Measurements from ENCODE around the gene AOPEP. TPM values are rescaled to one million over a fixed set of nuclear protein-coding genes. Genes with fewer than 3 reads are reported as not detected.
A peak's percentile ranks its signal among the peaks of the same experiment; 100 is the strongest.

Gene AOPEP
- total and polyA plus RNA-seq, 2 of the 13 experiments (the other 11 are each of a cell fraction or from before 2014, with no cell fraction given), result 22.2 to 41.6 TPM

- TF ChIP-seq, protein P1, sequence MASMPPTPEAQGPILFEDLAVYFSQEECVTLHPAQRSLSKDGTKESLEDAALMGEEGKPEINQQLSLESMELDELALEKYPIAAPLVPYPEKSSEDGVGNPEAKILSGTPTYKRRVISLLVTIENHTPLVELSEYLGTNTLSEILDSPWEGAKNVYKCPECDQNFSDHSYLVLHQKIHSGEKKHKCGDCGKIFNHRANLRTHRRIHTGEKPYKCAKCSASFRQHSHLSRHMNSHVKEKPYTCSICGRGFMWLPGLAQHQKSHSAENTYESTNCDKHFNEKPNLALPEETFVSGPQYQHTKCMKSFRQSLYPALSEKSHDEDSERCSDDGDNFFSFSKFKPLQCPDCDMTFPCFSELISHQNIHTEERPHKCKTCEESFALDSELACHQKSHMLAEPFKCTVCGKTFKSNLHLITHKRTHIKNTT (CRISPR knock-in tag; IDR thresholded peaks at IDR 0.05), result no peak
- TF ChIP-seq ZNF10 (CRISPR knock-in tag; IDR thresholded peaks at IDR 0.05; ENCODE audit: borderline replicate concordance, low read depth), result no peak
- TF ChIP-seq ZNF761 (CRISPR knock-in tag; conservative IDR thresholded peaks at IDR 0.05), result no peak
- TF ChIP-seq ZNF891 (CRISPR knock-in tag; IDR thresholded peaks at IDR 0.05), result no peak
- no peak for TF ChIP-seq FOXA1 (IDR thresholded peaks at IDR 0.05)
- TF ChIP-seq FOXA1 (CRISPR knock-in tag; IDR thresholded peaks at IDR 0.05), result 0 out of 2 replicates have a peak, but pooled peaks have one; percentile 22
- TF ChIP-seq, protein P2, sequence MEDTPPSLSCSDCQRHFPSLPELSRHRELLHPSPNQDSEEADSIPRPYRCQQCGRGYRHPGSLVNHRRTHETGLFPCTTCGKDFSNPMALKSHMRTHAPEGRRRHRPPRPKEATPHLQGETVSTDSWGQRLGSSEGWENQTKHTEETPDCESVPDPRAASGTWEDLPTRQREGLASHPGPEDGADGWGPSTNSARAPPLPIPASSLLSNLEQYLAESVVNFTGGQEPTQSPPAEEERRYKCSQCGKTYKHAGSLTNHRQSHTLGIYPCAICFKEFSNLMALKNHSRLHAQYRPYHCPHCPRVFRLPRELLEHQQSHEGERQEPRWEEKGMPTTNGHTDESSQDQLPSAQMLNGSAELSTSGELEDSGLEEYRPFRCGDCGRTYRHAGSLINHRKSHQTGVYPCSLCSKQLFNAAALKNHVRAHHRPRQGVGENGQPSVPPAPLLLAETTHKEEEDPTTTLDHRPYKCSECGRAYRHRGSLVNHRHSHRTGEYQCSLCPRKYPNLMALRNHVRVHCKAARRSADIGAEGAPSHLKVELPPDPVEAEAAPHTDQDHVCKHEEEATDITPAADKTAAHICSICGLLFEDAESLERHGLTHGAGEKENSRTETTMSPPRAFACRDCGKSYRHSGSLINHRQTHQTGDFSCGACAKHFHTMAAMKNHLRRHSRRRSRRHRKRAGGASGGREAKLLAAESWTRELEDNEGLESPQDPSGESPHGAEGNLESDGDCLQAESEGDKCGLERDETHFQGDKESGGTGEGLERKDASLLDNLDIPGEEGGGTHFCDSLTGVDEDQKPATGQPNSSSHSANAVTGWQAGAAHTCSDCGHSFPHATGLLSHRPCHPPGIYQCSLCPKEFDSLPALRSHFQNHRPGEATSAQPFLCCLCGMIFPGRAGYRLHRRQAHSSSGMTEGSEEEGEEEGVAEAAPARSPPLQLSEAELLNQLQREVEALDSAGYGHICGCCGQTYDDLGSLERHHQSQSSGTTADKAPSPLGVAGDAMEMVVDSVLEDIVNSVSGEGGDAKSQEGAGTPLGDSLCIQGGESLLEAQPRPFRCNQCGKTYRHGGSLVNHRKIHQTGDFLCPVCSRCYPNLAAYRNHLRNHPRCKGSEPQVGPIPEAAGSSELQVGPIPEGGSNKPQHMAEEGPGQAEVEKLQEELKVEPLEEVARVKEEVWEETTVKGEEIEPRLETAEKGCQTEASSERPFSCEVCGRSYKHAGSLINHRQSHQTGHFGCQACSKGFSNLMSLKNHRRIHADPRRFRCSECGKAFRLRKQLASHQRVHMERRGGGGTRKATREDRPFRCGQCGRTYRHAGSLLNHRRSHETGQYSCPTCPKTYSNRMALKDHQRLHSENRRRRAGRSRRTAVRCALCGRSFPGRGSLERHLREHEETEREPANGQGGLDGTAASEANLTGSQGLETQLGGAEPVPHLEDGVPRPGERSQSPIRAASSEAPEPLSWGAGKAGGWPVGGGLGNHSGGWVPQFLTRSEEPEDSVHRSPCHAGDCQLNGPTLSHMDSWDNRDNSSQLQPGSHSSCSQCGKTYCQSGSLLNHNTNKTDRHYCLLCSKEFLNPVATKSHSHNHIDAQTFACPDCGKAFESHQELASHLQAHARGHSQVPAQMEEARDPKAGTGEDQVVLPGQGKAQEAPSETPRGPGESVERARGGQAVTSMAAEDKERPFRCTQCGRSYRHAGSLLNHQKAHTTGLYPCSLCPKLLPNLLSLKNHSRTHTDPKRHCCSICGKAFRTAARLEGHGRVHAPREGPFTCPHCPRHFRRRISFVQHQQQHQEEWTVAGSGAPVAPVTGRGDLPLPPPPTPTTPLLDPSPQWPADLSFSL (CRISPR knock-in tag; IDR thresholded peaks at IDR 0.05), result no peak
- TF ChIP-seq DR1 (CRISPR knock-in tag; IDR thresholded peaks at IDR 0.05), result no peak
- TF ChIP-seq ZFY (CRISPR knock-in tag; IDR thresholded peaks at IDR 0.05), result 0 out of 2 replicates have a peak, but pooled peaks have one; percentile 20
- peak; percentile 11; the same call in 1 of the 2 replicates for TF ChIP-seq FOXO1 (CRISPR knock-in tag; IDR thresholded peaks at IDR 0.05)
- no peak for TF ChIP-seq ZHX2 (IDR thresholded peaks at IDR 0.05; ENCODE audit: low read depth)
- TF ChIP-seq ZHX2 (CRISPR knock-in tag; IDR thresholded peaks at IDR 0.05; ENCODE audit: borderline replicate concordance), result no peak
These were observed 264.5 kb downstream of the AOPEP start (continued) for GRCh38 chr9:94990897-94991561.
